Type B pancreatic cell (in vitro differentiated cells): ENCODE results near the gene THADA. TPM values are rescaled to one million over a fixed set of nuclear protein-coding genes. Genes with fewer than 3 reads are reported as not detected.

Source experiments
- DNase-seq: peaks from one replicate; pipeline ENCODE4 v3.0.0; 2021; ENCODE audit warnings: mixed read lengths; ENCODE audit not compliant: unreplicated experiment; ENCODE audit errors: extremely low spot score
- H3K27ac Mint-ChIP-seq: 2 replicates; pipeline ENCODE4 v1.8.0; 2021; ENCODE audit warnings: mild to moderate bottlenecking, mixed read lengths
- H3K27me3 Mint-ChIP-seq: 2 replicates; pipeline ENCODE4 v1.8.0; 2021; ENCODE audit warnings: mixed read lengths
- H3K36me3 Mint-ChIP-seq: 2 replicates; pipeline ENCODE4 v1.8.0; 2021; ENCODE audit warnings: mixed read lengths
- H3K4me1 Mint-ChIP-seq: one replicate; pipeline ENCODE4 v1.8.0; 2021; ENCODE audit warnings: mixed read lengths; ENCODE audit not compliant: unreplicated experiment
- H3K4me3 Mint-ChIP-seq: 2 replicates; pipeline ENCODE4 v1.8.0; 2021; ENCODE audit warnings: mild to moderate bottlenecking, mixed read lengths
- H3K9me3 Mint-ChIP-seq: 2 replicates; pipeline ENCODE4 v1.8.0; 2021; ENCODE audit warnings: mixed read lengths
- total RNA-seq: library from RNA; stranded (reverse); gene quantifications from 2 replicates; pipeline ENCODE4 v1.2.1, GENCODE V29; 2021; ENCODE audit warnings: low replicate concordance
- TF ChIP-seq, protein P1 (sequence below): fragments of 200-600 bp; sonication (generic); conservative IDR thresholded peaks from 2 replicates; pipeline ENCODE4 v1.5.0; 2021; ENCODE audit warnings: antibody characterized with exemption, mild to moderate bottlenecking

Gene THADA
- total RNA-seq, 1 donor from 2014 or later, result 35.6 TPM

DNA sequence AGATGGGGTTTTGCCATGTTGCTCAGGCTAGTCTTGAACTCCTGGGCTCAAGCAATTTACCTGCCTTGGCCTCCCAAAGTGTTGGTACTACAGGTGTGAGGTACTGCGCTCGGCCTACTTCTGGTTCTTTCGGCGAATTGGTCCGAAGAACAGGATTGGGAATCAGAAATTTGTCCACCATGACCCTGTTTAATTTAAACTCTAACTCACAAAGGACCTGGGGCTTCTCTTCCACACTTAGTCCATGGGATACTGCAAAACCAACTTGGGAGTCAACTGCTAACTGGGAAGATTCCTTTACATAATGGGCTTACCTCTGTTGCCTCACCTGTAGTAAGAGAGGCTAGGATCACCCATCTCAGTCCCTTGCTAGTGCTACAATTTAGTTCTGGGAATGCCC lies 289.6 kb downstream of the THADA start:
- peaks cover 31% of the 10 kb centered on the region for H3K4me1 Mint-ChIP-seq
- no peak for DNase-seq
- H3K9me3 Mint-ChIP-seq, result peaks cover 9% of the 10 kb centered on the region
- TF ChIP-seq, protein P1, sequence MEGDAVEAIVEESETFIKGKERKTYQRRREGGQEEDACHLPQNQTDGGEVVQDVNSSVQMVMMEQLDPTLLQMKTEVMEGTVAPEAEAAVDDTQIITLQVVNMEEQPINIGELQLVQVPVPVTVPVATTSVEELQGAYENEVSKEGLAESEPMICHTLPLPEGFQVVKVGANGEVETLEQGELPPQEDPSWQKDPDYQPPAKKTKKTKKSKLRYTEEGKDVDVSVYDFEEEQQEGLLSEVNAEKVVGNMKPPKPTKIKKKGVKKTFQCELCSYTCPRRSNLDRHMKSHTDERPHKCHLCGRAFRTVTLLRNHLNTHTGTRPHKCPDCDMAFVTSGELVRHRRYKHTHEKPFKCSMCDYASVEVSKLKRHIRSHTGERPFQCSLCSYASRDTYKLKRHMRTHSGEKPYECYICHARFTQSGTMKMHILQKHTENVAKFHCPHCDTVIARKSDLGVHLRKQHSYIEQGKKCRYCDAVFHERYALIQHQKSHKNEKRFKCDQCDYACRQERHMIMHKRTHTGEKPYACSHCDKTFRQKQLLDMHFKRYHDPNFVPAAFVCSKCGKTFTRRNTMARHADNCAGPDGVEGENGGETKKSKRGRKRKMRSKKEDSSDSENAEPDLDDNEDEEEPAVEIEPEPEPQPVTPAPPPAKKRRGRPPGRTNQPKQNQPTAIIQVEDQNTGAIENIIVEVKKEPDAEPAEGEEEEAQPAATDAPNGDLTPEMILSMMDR, result no peak
- peaks cover 9% of the 10 kb centered on the region for H3K36me3 Mint-ChIP-seq
- no peak overlapping the region for H3K4me3 Mint-ChIP-seq
- peak overlapping the region; percentile 52 for H3K27ac Mint-ChIP-seq
- no peaks in the 10 kb centered on the region for H3K27me3 Mint-ChIP-seq

DNA sequence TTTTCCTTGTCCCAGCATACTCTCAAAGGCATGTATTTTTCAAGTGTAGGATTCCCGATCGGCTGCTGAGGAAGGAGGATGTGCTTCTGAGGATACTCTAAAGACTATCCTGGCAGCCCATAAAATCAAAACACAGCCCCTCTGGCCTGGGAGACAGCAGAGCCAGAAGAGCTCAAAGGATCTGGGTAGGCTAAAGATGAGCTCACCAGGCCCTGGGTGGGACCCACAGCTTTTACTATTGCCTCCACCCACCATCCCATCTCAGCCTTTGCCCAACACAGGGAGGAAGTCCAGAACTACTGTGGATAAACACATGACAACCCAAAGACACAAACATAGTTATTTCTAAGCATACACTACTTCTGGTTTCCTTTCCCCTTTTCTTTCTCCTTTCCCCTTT lies 290.3 kb downstream of the THADA start:
- no peak overlapping the region for H3K4me3 Mint-ChIP-seq
- H3K9me3 Mint-ChIP-seq, result peaks cover 9% of the 10 kb centered on the region
- peak overlapping the region; percentile 52 for H3K27ac Mint-ChIP-seq
- H3K27me3 Mint-ChIP-seq, result no peaks in the 10 kb centered on the region
- TF ChIP-seq, protein P1, result no peak
- peaks cover 9% of the 10 kb centered on the region for H3K36me3 Mint-ChIP-seq
- peaks cover 38% of the 10 kb centered on the region for H3K4me1 Mint-ChIP-seq
- DNase-seq, result no peak

DNA sequence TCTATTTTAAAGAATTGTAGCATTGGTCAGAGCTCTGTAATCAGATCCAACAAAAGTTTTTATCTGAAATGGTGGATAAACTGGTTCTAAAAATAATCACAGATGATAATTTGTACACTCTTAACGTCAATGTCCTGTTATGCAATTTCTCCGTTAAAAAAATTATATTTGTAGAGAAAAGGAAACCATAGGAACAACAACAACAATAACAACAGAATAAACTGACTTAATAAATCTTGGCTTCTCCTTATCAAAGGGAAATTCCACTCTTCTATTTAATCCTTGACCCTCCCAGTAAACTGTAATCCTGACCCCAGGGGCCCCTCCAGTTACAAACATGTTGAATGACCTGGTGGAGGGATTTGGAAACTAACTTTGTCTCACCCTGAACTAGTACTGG lies 290.8 kb downstream of the THADA start:
- no peak overlapping the region for H3K4me3 Mint-ChIP-seq
- TF ChIP-seq, protein P1, result no peak
- peaks cover 42% of the 10 kb centered on the region for H3K4me1 Mint-ChIP-seq
- peaks cover 9% of the 10 kb centered on the region for H3K9me3 Mint-ChIP-seq
- peak overlapping the region; percentile 52 for H3K27ac Mint-ChIP-seq
- no peaks in the 10 kb centered on the region for H3K27me3 Mint-ChIP-seq
- no peak for DNase-seq
- peaks cover 9% of the 10 kb centered on the region for H3K36me3 Mint-ChIP-seq

DNA sequence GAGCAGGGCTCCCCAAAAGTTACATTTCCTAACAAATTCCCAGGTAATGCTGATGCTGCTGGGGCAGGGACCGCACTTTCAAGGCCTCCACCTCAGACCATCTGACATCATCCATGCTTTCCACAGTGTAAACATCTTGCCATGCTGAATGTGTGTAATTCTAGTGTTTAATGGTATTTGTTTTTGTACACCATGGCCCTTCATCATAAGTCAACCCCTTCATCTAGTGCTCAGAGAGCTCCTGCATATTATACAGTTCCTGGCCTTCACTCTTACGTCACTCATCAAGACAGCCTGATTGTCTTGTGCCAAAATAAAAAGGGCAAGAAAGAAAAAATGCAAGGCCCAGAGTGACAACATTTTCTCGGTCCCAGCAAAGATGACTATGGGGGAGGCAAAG lies 291.9 kb downstream of the THADA start:
- Mint-ChIP-seq H3K36me3 (peaks cover 5% of the 10 kb centered on the region), H3K9me3 (peaks cover 5% of the 10 kb centered on the region), H3K27ac (peak overlapping the region; percentile 15), H3K27me3 (no peaks in the 10 kb centered on the region), H3K4me1 (peaks cover 37% of the 10 kb centered on the region), H3K4me3 (no peak overlapping the region)
- TF ChIP-seq, protein P1, result no peak
- DNase-seq, result no peak

DNA sequence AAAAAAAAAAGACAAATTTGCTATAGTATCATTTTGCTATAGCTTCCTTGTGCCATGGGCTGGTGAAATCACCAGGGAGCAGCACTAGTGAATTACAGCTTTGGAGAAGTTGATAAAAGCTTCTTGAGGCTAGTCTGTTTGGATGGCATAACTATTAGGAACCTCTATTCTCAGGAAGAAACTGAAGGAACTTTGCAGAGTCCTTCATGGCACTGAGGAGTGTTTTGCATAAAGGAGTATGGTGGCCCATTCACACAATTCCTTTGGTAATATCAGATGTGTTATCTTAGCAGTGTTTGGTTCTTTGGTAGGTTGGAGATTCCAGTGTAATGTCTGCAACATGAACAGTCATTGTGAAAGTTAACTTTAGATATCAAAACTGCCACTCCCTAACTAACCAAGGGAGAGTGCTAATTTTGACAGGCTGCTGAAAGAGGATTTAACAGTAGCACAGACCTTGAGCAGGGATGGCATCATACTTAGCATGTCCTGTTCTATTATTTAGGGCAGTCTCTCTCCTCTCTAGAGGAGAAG lies 292.8 kb downstream of the THADA start:
- H3K4me1 Mint-ChIP-seq, result peaks cover 40% of the 10 kb centered on the region

More for the DNA sequence above, 292.8 kb downstream of the THADA start:
- Mint-ChIP-seq H3K27me3 (no peaks in the 10 kb centered on the region), H3K27ac (no peak overlapping the region), H3K36me3 (peaks cover 10% of the 10 kb centered on the region), H3K4me3 (no peak overlapping the region), H3K9me3 (peaks cover 5% of the 10 kb centered on the region)
- DNase-seq, result no peak
- TF ChIP-seq, protein P1, result no peak
